Right atrium auricular region (tissue), 2 donors: ENCODE results near the gene SPATA6L. TPM values are rescaled to one million over a fixed set of nuclear protein-coding genes. Genes with fewer than 3 reads are reported as not detected.

Experiments
- DNase-seq: peaks from one replicate; pipeline ENCODE4 v3.0.0-alpha.2; 2019; ENCODE audit warnings: low spot score
- H3K27ac ChIP-seq, 2 donors: fragments of 200-600 bp; sonication (generic); 1 replicate in 1 of 2; 2 replicates in 1 of 2; pipeline ENCODE4 v1.5.1; 2016 to 2019
- H3K27me3 ChIP-seq, 2 donors: fragments of 200-600 bp; sonication (generic); one replicate each; pipeline versions ENCODE4 v1.5.1 to v1.6.0; 2017 to 2019
- H3K36me3 ChIP-seq: fragments of 200-600 bp; sonication (generic); one replicate; pipeline ENCODE4 v1.5.1; 2016
- H3K4me1 ChIP-seq, 2 donors: fragments of 200-600 bp; sonication (generic); one replicate each; pipeline versions ENCODE4 v1.5.1 to v1.6.0; 2017 to 2019
- H3K4me3 ChIP-seq, 2 donors: fragments of 200-600 bp; sonication (generic); 1 replicate in 1 of 2; 2 replicates in 1 of 2; pipeline ENCODE4 v1.5.1; 2017 to 2019; ENCODE audit warnings: mild to moderate bottlenecking in 1 of 2, moderate library complexity in 1 of 2
- H3K9me3 ChIP-seq, 2 donors: fragments of 200-600 bp; sonication (generic); one replicate each; pipeline ENCODE4 v1.5.1; 2019
- CTCF ChIP-seq, 2 donors: fragments of 200-600 bp; sonication (generic); IDR thresholded peaks; one replicate each; pipeline ENCODE4 v1.5.1; 2019; ENCODE audit warnings: antibody characterized with exemption in 2 of 2
- total RNA-seq, 2 donors: library from RNA; depleted of rRNA; stranded (reverse); fragments of >200 nt; gene quantifications; one replicate each; pipeline ENCODE4 v1.1.0, GENCODE V29; 2016

Gene SPATA6L
- total RNA-seq, 2 donors from 2014 or later, result 0.15 to 1.3 TPM

- TF ChIP-seq CTCF (IDR thresholded peaks at IDR 0.05), result no peak
- H3K27ac ChIP-seq, result no peak overlapping the region
- H3K27me3 ChIP-seq, result no peaks in the 10 kb centered on the region
- no peaks in the 10 kb centered on the region for H3K9me3 ChIP-seq
- no peak overlapping the region for H3K4me3 ChIP-seq
- DNase-seq, result no peak
- H3K36me3 ChIP-seq, result no peaks in the 10 kb centered on the region
- peaks cover 0 to 4% of the 10 kb centered on the region in 2 donors for H3K4me1 ChIP-seq
Observed at GRCh38 chr9:4674783-4675182, 8.5 kb upstream of the SPATA6L start.

DNA sequence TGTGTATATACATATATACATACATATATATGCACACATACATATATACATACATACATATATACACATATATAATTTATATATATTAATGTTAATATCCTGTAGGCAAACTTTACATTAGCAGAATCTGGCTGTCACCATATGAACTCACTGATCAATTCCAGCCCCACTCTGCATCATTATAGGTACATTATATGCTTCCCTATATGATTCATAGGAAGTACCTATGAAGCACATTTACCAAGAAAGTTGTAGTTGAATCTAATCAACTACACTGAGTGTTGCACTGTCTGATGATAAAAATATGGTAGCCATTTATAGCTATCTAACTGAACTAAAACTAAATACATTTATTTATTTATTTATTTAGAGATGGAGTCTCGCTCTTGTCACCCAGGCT, 5.5 kb upstream of the SPATA6L start:
- TF ChIP-seq CTCF (IDR thresholded peaks at IDR 0.05), result no peak
- Histone ChIP-seq H3K9me3 (no peaks in the 10 kb centered on the region), H3K36me3 (no peaks in the 10 kb centered on the region), H3K4me3 (no peak overlapping the region), H3K27me3 (no peaks in the 10 kb centered on the region), H3K4me1 (peaks cover 0 to under 1% of the 10 kb centered on the region in 2 donors), H3K27ac (no peak overlapping the region)
- DNase-seq, result no peak

GRCh38 chr9:4670591-4670990, 4.3 kb upstream of the SPATA6L start:
- Histone ChIP-seq H3K27ac (no peak overlapping the region), H3K36me3 (no peaks in the 10 kb centered on the region), H3K9me3 (no peaks in the 10 kb centered on the region), H3K4me3 (no peak overlapping the region), H3K27me3 (no peaks in the 10 kb centered on the region), H3K4me1 (peaks cover 0 to 11% of the 10 kb centered on the region in 2 donors)
- DNase-seq, result no peak
- no peak for TF ChIP-seq CTCF (IDR thresholded peaks at IDR 0.05)

DNA sequence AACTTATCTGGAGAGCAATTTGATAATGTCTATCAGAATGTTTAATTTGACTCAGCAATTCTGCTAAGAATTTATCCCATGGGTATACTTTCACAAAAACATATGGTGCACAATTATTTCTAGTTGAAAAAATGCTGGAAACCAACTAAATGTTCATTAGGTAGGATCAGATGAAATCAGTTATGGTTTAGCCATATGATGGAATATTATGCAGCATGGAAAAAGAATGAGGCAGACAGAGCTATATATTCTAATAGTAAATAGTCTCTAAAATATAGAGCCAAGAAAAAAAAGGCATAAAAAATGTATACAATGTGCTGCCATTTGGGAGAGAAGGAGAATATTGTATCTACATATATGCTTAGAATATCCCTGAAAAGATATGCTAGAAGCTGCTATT, 3.6 kb upstream of the SPATA6L start:
- Histone ChIP-seq H3K4me3 (no peak overlapping the region), H3K9me3 (no peaks in the 10 kb centered on the region), H3K27me3 (no peaks in the 10 kb centered on the region), H3K4me1 (peaks cover 0 to 18% of the 10 kb centered on the region in 2 donors), H3K27ac (no peak overlapping the region), H3K36me3 (no peaks in the 10 kb centered on the region)
- no peak for DNase-seq
- TF ChIP-seq CTCF (IDR thresholded peaks at IDR 0.05), result no peak

DNA sequence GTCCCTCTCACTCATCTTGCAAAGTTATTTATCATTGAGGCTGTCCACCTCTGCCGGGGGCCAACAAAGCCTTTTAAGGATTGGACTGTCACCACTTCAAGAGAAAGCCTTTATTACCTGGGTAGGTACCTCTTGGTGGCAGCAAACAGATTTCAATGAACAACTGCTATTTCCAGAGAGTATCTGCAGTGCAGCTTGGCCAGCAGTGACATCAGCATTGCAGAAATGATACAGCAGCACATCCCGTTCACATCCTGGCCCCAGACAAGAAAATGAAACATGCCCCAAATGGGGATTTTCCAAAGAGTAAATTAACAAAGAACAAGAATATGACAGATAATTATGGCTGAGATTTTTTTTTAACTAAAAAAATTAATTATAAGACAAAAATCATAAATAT, 2.3 kb upstream of the SPATA6L start:
- no peaks in the 10 kb centered on the region for H3K27me3 ChIP-seq
- DNase-seq, result no peak
- no peak overlapping the region for H3K4me3 ChIP-seq
- no peak overlapping the region for H3K27ac ChIP-seq
- H3K9me3 ChIP-seq, result no peaks in the 10 kb centered on the region
- H3K36me3 ChIP-seq, result no peaks in the 10 kb centered on the region
- no peak for TF ChIP-seq CTCF (IDR thresholded peaks at IDR 0.05)
- H3K4me1 ChIP-seq, result peaks cover 0 to 26% of the 10 kb centered on the region in 2 donors

GRCh38 chr9:4667681-4668080, 1.4 kb upstream of the SPATA6L start:
- H3K9me3 ChIP-seq, result no peaks in the 10 kb centered on the region
- H3K27me3 ChIP-seq, result no peaks in the 10 kb centered on the region
- no peak for TF ChIP-seq CTCF (IDR thresholded peaks at IDR 0.05)
- H3K4me3 ChIP-seq, result no peak overlapping the region
- H3K36me3 ChIP-seq, result no peaks in the 10 kb centered on the region
- H3K27ac ChIP-seq, result no peak overlapping the region
- H3K4me1 ChIP-seq, result peaks cover 0 to 35% of the 10 kb centered on the region in 2 donors
- DNase-seq, result no peak
